ENCODE measurements around the gene CAT. TPM values are rescaled to one million over a fixed set of nuclear protein-coding genes. Genes with fewer than 3 reads are reported as not detected.

CAT gene
- total and polyA plus RNA-seq, 9 of the 15 experiments (the other 6 are each of a cell fraction or from before 2014, with no cell fraction given): 86.7 to 183 (median 114) TPM

- ATAC-seq (no peak), FAIRE-seq (no peak), DNase-seq (ENCODE audit: extremely low read depth in 1 of 4, low spot score in 3 of 4) (peak in 1 of 4 experiments; percentile 8)
- H3K36me3 ChIP-seq (ENCODE audit: control insufficient read depth, insufficient read depth, low read length): no peaks in the 10 kb centered on the region
- in situ Hi-C loops (cut with MboI) (no loop called here), intact Hi-C loops (cut with micrococcal nuclease) (no loop called here)
- no TSS peak for BruUV-seq (replicated peaks)
- 0 out of 5 replicates have a peak, but pooled peaks cover 0 to 7% of the 10 kb centered on the region in 2 experiments for H3K4me1 ChIP-seq (replicated peaks in 1 of 2; ENCODE audit: control insufficient read depth in 2 of 2, insufficient read depth in 2 of 2, low read length in 2 of 2)
- 16% methylated on average over 5 of the region's 7 CpGs for WGBS (ENCODE audit: insufficient coverage, low coverage, missing lambda C conversion rate)
- H3K27me3 ChIP-seq (ENCODE audit: control insufficient read depth in 2 of 2, insufficient read depth in 2 of 2, low read length in 2 of 2): no peaks in the 10 kb centered on the region
- ChIA-PET POLR2A (interaction anchor here (1.1 kb wide), 1 partner anchor 19 kb away, joined by 3 read pairs; no protein-coding TSS in a partner anchor), CTCF (ENCODE audit: low intra/inter-chr PET ratio) (no interaction called here)
- no peaks in the 10 kb centered on the region for H3K79me2 ChIP-seq (ENCODE audit: control insufficient read depth, insufficient read depth, low read length)
- H4K20me1 ChIP-seq (replicated peaks; ENCODE audit: control insufficient read depth, insufficient read depth, low read length): no peaks in the 10 kb centered on the region
- H3K27ac ChIP-seq (ENCODE audit: extremely low read depth, low read depth, low read length): no peak overlapping the region
- no peaks in the 10 kb centered on the region for H3K9me3 ChIP-seq (replicated peaks; ENCODE audit: control insufficient read depth, insufficient read depth, low read depth, low read length)
- H2AFZ ChIP-seq (ENCODE audit: low read depth, low read length): peak overlapping the region; percentile 82
- no peak overlapping the region for H3K9ac ChIP-seq (ENCODE audit: insufficient read depth in 1 of 2, low read depth in 2 of 2, low read length in 2 of 2)
- H3K4me2 ChIP-seq (ENCODE audit: insufficient read depth, low read length): peak overlapping the region; percentile 63
- H3K9me1 ChIP-seq (ENCODE audit: control insufficient read depth, insufficient read depth, low read length): no peaks in the 10 kb centered on the region
- no peak overlapping the region for H3K4me3 ChIP-seq
- peak; percentile 29; the same call in 1 of the 2 replicates for TF ChIP-seq DIDO1 (tag; IDR thresholded peaks at IDR 0.05; ENCODE audit: low read depth)
- no peak for TF ChIP-seq EGR1 (conservative IDR thresholded peaks at IDR 0.05)
- TF ChIP-seq HCFC1 (IDR thresholded peaks at IDR 0.05; ENCODE audit: low read depth, low read length): no peak
- no peak for TF ChIP-seq MEF2A (IDR thresholded peaks at IDR 0.05; ENCODE audit: control insufficient read depth, low read depth, low read length)
- TF ChIP-seq RAD51 (IDR thresholded peaks at IDR 0.05; ENCODE audit: borderline replicate concordance, low read depth): peak; percentile 82
- TF ChIP-seq FOSL1 (tag; conservative IDR thresholded peaks at IDR 0.05): peak; percentile 72
- TF ChIP-seq ZNF395 (CRISPR knock-in tag; IDR thresholded peaks at IDR 0.05): no peak
- TF ChIP-seq CBX1 (IDR thresholded peaks at IDR 0.05; ENCODE audit: low read depth): no peak
- peak; percentile 53 for TF ChIP-seq USF1 (CRISPR knock-in tag; IDR thresholded peaks at IDR 0.05)
- TF ChIP-seq ADNP (tag; IDR thresholded peaks at IDR 0.05): 0 out of 2 replicates have a peak, but pooled peaks have one; percentile 16
- no peak for TF ChIP-seq MXD1 (CRISPR knock-in tag; IDR thresholded peaks at IDR 0.05; ENCODE audit: borderline replicate concordance, poor library complexity, severe bottlenecking)
- 0 out of 2 replicates have a peak, but pooled peaks have one; percentile 6 for TF ChIP-seq HINFP (tag; conservative IDR thresholded peaks at IDR 0.05; ENCODE audit: low read depth)
- TF ChIP-seq ESRRA (IDR thresholded peaks at IDR 0.05; ENCODE audit: borderline replicate concordance, low read depth): no peak
- TF ChIP-seq ATF3 (IDR thresholded peaks at IDR 0.05): peak; percentile 50
- TF ChIP-seq ATF3 (CRISPR knock-in tag; conservative IDR thresholded peaks at IDR 0.05): no peak
Observed at GRCh38 chr11:34405079-34405858, 33.5 kb upstream of the CAT start.
